T follicular helper cell (primary cell): ENCODE measurements around the gene PLEKHG4.

ENCODE experiments used
- DNase-seq: peaks from one replicate; pipeline ENCODE4 v3.0.0-alpha.2; 2020; ENCODE audit warnings: low read depth

The PLEKHG4 gene

DNA sequence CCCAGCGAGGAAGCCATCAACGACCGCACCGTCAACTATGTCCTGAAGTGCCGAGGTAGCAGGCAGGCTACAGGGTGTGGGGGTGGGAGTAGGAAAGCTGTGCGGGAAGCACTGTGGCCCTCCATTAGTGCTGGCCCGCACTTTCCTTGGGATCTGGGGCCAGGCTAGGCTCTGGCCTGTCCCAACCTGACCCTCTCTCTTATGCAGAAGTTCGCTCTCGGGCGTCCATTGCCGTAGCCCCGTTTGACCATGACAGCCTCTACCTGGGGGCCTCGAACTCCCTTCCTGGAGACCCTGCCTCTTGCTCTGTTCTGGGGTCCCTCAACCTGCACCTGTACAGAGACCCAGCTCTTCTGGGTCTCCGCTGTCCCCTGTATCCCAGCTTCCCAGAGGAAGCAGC lies 8.6 kb downstream of the PLEKHG4 start:
- no peak for DNase-seq

DNA sequence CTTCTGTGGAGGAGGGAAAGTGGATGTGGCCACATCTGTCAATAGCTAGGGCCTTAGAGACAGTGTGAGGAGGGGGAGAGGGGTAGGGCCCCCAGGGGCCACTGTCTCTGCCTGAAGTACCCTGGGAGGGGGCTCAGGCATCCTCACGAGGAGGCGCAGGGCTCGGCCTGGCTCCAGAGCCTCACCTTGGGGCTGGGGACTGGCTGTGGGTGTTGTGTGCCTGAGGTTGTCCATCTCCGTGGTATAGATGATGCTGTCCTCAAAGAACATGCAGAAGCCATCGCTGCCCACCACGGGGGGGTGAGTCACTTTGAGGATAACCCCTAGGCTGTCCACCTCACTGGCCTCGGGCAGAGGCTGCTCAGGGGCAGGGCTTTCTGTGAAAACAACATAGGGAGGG lies 12.1 kb downstream of the PLEKHG4 start:
- DNase-seq = no peak

- no peak for DNase-seq
Observed at GRCh38 chr16:67294171-67294757, 14.9 kb downstream of the PLEKHG4 start.

DNA sequence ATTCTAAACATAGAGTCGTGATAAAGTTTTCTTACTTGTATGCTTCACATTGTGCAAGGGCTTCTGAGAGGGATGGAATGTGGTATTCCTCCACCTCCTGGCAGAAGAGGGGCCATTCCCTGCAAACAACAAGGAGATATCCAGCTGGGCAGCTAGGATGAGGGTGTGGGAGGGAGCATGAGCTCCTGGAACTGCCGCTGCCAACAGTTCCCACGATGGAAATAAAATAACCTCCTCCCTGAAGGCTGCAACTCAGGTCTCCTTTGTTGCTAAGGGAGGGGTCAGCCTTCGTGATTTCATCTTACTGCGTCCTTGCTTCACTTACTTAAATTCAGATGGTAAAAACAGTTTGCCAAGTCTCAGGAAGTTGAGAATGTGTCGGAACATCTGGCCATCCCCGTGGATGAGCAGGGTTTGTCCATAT lies 15.6 kb downstream of the PLEKHG4 start:
- no peak for DNase-seq

GRCh38 chr16:67296420-67296819 lies 17.1 kb downstream of the PLEKHG4 start:
- DNase-seq = no peak

GRCh38 chr16:67298277-67298676 lies 18.9 kb downstream of the PLEKHG4 start:
- no peak for DNase-seq

DNA sequence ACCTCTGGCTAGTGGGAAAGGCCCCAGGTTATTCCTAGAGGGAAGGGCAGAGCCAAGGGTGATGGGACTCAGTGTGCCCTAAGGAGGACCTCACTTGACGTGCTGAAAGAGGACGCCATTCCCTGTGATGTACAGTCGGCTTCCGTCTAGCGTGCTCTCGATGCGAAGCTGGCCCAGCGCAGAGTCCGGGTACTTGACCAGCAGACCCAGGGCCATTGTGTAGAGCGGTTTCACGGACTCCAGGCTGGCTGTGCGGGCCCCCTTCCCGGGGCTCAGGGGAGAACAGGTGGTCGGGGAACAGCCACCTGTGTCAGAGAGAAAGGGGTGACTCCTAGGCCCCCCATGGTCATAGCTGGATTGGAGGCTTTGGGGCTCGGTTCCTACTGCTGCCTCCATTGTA lies 19.9 kb downstream of the PLEKHG4 start:
- no peak for DNase-seq

GRCh38 chr16:67301080-67301782 lies 21.9 kb downstream of the PLEKHG4 start:
- DNase-seq = no peak

- DNase-seq = no peak
Observed at GRCh38 chr16:67302076-67302475, 22.7 kb downstream of the PLEKHG4 start.

DNA sequence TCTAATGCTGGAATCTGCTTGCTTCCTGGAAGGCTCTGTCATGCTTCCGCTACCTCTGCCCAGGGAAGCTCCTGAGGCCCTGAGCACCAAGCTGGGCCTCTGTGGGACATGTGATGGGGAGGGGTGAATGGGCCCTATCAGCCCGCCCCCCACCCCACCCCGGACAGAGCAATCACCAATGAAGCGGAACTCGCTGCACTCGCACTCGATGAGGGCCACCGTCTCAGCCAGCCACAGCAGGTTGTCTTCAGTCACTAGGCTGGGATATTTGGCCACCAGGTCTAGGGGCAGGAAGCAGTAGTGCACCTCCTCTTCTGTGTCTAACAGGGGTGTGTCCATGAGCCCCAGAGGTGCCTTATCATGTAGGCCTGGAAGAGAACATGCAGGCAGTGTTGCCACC lies 23.6 kb downstream of the PLEKHG4 start:
- no peak for DNase-seq

- no peak for DNase-seq
Observed at GRCh38 chr16:67304020-67304419, 24.7 kb downstream of the PLEKHG4 start.

- DNase-seq = no peak
Observed at GRCh38 chr16:67305216-67306071, 26.1 kb downstream of the PLEKHG4 start.

- no peak for DNase-seq
Observed at GRCh38 chr16:67310561-67310960, 31.2 kb downstream of the PLEKHG4 start.

GRCh38 chr16:67311607-67312488 lies 32.5 kb downstream of the PLEKHG4 start:
- no peak for DNase-seq

- DNase-seq = no peak
Observed at GRCh38 chr16:67312719-67313118, 33.4 kb downstream of the PLEKHG4 start.

DNA sequence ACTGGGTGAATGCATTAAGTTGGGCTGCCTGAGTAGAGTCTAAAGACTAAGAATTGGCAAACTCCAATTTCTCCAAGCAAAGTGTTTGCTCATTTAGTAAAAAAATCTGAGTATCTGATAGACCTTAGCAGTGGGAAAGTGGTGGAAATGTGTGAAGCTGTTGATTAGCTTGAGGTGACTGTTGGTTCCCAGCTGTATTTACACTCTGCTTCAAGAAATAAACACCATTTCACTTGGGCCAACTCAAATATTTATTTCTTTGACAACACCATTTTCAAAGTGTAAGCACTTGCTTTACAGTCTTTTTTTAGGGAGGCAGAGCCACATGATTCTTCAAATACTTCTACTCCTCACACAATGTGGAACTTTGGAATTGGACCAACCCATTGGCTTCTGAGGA lies 38.5 kb downstream of the PLEKHG4 start:
- no peak for DNase-seq

- no peak for DNase-seq
Observed at GRCh38 chr16:67326115-67326471, 46.8 kb downstream of the PLEKHG4 start.

DNA sequence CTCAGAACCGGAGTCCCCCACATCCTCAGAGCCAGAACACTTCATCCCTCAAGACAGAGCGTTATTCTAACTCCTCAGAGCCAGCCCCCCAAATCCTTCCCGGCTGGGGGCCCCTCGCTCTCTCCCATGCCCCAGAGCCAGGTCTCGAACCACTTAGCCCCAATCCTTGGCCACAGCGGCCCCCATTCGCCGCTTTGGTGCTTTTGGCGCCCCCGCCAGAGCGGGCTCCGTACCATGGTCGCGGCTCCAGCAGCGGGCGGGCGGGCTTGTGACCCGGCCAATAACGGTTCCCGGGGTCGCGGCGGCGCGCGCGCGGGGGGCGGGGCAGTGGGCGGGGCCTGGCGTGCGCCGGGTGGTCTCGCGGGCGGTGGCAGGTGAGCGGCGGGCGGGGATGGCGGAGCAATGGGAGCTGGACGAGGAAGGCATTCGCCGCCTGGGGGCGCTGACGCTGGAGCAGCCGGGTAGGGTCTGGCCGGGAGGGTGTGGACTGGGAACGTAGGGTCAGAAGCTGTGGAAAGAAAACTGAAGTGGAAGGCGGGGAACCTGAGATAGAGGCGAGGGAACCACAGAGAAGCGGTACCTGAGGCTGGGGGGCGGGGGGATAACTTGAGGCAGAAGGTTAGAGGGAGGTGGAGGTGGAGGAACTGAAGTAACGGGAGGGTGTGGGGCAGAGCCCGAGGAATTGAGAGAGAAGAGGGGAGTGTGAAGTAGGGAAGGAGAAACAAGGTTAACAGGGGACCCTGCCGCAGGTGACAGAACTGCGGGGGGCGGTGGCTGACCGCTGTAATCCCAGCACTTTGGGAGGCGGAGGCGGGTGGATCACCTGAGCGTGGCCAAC lies 47.4 kb downstream of the PLEKHG4 start, which contains the start of the genes KCTD19 and LRRC36:
Gene KCTD19 (minus strand): TSS at position 270 of the 838 bp plus-strand sequence. CDS start 34 bp downstream, at position 236.
Gene LRRC36 (plus strand): TSS at position 344 of the 838 bp plus-strand sequence. CDS start 48 bp downstream, at position 392.
- peak; percentile 14 for DNase-seq

DNA sequence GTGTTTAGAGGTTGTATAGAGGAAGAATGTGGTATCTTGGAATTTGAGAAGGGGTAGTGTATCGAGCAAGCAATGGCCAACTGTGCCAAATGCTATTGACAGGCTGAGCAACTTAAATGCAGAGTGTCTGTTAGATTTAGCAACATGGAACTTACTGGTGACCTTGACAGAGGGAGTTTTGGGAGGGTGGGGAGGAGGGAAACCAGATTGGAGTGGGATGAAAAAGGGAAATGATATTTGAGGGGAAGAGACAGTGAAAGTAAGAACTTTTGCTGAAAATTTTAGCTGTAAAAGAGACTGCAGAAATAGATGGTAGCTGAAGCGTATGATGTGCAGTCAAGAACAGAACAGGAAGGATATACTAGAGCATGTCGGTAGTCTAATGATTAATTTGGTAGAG lies 48.4 kb downstream of the PLEKHG4 start:
- no peak for DNase-seq

DNA sequence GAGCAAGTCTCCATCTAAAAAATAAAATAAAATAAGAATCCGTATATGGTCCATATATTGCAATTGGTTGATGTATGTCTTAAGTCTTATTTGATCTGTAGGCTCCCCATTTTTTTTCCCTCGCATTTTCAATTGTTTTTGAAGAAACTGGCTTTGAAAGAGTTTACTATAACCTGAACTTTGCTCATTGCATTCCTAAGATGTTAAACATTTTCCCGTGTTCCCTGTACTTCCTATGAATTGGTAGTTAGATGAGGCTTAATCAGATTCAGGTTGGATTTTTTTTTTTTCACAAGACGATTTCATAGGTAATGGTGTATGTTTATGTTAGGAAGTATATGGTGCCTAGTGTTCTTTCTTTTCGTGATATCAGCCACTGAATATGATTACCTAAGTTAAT lies 50.6 kb downstream of the PLEKHG4 start:
- no peak for DNase-seq

- DNase-seq = no peak
Observed at GRCh38 chr16:67333315-67333714, 54.0 kb downstream of the PLEKHG4 start.
